GM19463 (cell line): ENCODE measurements around the gene CARD10.
"Not testable (repeated sequence)": the region's sequence is repeated elsewhere in the genome, so short reads cannot be mapped to it uniquely, and the experiment has no call there.

Source experiments
- ATAC-seq: cut with Tn5 transposase; IDR thresholded peaks from one replicate; pipeline ENCODE4 v1.9.1; 2021; ENCODE audit warnings: mild to moderate bottlenecking, moderate library complexity; ENCODE audit not compliant: unreplicated experiment

Gene CARD10

DNA sequence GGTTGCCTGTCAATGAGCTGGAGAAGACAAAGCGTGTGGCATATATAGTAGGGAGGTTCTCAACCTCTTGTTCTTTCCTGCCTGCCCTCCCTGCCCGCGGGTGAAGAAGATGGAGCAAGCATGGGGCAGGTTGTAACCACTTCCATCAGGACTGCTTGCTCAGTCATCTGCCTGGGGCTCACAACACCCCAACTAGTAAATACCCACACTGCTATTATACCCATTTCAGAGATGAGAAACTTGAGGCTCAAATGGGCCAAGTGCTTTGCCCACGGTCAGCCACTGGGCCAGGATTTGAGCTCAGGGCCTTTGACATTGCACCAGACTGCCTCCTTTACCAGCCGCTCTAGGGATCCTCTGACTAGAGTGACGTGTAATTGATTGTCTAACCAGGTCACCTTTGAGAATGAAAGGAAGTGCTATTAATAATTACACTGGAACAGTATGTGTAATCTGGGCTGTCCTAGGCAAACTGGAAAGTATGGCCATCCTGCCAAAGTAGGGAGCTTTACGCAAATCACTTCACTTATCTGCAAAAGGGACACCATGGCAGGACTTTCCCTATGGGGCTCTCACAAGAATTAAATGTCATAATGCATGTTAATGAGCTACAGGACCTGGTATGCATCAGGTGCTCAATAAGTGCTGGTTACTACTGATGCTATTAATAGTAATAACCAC, 38.2 kb upstream of the CARD10 start:
- no peak for ATAC-seq

DNA sequence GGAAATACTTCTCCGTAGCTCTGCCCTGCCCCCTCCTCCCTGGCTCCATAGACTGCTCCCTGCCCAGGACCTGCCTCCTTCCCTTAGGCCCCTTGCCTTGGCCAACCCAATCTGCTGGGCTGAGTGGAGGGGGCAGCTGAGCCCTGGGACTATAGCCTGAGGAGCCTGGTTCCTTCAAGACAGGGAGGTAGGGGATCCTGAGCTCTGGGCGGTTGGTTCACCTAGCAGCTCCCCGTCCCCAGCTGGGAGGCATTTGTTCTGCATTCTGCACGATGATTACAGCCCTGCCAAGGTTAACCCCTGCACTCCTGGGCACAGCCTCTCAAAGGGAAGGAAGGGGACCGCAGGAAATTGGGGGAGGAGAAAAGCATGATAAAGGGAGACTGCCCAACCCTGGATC, 37.5 kb upstream of the CARD10 start:
- no peak for ATAC-seq

- no peak for ATAC-seq
These were observed 35.8 kb upstream of the CARD10 start for GRCh38 chr22:37555029-37555428.

- ATAC-seq = no peak
These were observed 34.5 kb upstream of the CARD10 start for GRCh38 chr22:37553725-37554124.

- ATAC-seq = no peak
These were observed 33.4 kb upstream of the CARD10 start for GRCh38 chr22:37552524-37553163.

- no peak for ATAC-seq
These were observed 32.8 kb upstream of the CARD10 start for GRCh38 chr22:37551981-37552380.

DNA sequence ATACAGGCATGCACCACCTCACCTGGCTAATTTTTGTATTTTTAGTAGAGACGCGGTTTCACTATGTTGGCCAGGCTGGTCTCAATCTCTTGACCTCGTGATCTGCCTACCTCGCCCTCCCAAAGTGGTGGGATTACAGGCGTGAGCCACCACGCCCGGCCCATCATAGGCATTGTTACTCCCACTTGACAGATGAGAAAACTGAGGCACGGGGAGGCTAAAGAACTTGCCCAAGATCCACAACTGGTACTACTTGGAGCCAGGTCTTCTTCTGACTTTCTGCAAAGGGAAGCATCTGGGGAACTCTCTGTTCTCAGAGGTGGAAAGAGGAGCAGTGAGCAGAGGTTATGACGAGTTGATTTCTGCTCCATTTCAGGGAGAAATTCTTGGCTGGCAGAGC, 31.7 kb upstream of the CARD10 start:
- not testable (repeated sequence) for ATAC-seq

- no peak for ATAC-seq
These were observed 30.5 kb upstream of the CARD10 start for GRCh38 chr22:37549704-37550059.

DNA sequence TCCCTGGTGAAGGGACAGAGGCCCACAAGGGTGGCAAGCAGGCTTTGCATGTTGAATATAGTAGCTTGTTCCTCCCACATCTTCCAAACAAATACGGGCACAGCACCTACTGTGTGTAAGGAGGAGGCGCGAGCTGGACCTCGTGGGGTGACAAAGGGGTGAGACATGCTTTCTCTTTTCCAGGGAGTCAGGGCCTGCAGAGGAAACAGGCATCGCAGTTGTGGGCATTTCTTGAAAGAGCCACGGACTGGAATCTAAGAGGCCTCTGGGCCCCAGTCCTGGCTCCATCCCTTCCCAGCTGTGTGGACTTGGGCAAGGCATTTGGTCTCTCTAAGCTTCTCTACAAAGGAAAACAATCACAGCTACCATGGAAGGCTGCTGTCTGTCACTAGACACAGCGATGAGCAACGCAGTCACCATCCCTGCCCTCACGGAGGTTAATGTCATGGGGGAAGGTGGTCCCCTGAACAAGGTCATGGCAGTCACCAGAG, 28.1 kb upstream of the CARD10 start:
- no peak for ATAC-seq

DNA sequence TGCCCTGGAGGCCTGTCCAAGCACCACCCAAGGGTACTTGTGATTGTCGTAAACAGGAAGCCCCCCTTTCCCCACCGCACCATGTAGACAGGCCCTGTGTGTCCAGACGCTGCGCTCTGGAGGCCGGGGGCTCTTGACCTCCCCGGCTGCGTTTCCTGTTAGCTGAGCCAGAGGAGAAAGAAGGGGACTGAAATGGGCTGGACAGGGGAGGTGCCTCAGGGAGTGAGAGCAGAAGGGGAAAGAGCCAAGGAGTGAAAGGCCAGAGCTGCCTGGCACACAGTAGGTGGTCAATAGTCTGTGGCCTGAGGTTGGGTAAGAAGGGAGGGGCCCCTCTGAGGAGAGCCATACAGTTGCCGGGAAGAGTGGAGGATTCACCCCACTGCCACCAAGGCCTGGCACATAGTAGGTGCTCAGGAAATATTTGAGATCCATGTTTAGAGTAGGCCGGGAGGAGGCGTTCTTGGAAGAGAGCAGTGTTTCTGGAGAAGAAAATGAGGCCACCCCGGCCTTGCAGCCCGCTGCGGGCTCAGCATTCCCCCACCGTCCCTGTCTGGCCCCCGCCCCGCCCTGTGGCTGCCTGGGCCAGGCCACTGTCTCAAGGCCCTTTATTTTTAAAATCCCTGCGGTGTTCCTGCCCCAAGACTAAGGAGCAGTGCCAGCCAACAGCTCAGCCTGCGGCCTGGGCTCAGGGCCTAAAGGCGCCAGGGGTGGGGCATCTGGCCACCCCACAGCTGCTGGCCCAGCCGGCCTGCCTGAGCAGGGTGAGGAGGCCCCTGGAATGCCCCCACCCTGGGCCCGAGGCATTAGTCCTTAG, 27.4 kb upstream of the CARD10 start:
- no peak for ATAC-seq

DNA sequence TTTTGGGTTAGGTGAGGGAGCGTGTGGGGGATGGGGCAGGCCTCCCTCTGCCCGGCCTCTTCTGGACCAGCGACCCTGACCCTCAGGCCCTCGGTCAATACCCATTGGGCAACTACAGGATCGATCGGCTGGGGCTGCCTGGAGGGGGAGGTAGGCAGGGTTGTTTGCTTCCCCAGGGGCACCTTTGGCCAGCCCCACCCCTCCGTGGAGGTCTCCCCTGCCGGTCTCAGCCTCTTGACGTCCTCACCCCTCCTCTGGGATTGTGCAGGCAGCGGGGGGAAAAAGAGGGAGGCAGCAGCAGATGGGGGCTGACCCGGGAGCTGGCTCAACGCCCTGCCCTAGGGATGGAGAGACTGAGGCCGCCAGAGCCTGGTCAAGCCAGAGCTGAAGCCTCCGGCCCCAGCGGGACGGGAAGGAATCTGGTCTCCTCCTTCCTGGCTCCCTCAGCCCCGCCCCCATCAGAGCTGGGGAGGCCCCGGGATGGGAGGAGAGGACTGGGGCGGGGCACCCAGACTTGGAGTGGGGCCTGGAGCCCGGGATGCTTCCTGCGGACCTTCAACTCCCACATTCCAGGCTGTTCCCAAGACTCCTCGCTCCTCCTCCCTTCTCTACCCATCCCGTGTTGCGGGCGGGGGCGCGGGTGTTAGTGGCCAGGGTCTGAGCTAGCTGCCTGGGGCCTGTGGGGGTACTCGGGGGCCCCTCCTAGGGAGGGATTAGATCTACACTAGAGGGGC, 26.7 kb upstream of the CARD10 start:
- no peak for ATAC-seq

DNA sequence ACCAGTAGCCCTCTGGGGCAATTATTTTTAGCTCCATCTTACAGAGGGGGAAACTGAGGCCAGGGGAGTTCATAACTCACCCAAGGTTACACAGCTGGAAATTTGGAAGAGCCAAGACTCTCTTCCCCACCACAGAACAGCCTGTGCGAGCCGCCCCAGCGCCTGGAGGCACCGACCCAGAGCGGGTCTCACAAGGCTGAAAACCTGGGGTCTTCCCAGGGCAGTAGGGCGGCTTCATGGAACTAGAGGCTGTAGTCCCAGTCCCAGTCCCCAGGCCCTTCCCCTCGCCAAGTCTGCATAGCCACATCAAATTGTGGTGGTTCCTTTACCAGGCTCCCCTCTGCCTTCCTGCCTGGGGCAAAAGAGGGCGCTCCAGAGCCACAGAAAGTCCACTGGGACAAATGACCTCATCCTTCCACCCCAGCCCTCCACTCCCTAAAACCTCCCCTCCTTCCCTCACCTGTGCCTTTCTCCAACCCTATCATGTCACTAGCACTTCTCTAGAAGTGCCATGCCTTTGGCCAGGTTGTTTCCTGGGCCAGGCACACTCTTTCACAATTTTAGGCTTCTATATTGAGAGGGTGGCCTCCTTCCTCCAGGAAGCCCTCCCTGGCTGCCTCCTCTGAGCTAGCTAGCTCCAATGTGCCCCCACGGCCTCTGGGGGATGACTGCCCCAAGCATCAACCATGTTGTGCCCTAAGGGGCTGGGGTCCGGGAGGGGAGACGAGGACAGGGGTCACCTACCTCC, 25.9 kb upstream of the CARD10 start:
- ATAC-seq = no peak

- ATAC-seq = no peak
These were observed 23.7 kb upstream of the CARD10 start for GRCh38 chr22:37542959-37543358.

- not testable (repeated sequence) for ATAC-seq
These were observed 23.2 kb upstream of the CARD10 start for GRCh38 chr22:37542416-37542815.

GRCh38 chr22:37539790-37540189, 20.6 kb upstream of the CARD10 start:
- not testable (repeated sequence) for ATAC-seq

DNA sequence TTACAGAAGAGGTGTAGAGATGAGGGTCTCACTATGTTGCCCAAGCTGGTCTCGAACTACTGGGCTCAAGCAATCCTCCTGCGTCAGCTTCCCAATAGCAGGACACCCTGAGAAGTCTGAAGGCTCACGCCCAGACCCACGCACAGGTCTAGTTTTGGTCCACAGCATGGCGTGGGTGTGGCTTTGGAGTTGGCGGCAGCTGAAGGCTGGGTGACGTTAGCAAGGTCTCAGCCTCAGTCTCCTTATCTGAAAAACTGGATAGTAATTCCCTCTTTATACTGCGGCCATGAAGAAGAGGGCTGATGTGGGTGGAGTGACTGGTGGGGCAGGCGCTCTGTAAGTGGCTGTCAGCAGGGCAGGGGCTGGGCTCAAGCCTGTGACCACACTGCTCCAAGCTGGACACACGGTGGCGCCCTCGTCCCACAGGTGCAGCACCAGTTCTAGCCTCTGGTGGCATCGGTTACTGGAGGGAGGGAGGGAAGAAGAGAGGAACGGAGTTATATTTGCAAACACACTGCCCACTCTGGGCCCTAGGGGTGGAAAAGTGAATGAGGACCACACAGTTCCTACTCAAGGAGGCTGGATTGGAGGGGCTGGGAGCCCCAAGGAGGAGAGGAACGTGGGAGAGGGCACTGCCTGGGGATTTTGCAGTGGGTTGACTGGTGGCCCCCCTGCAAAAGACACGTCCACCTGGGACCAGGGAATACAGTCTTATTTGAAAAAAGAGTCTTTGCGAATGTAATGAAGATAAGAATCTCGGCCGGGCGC, 19.6 kb upstream of the CARD10 start:
- ATAC-seq = peak; percentile 76

- no peak for ATAC-seq
These were observed 15.9 kb upstream of the CARD10 start for GRCh38 chr22:37535159-37535558.

GRCh38 chr22:37534445-37534844, 15.2 kb upstream of the CARD10 start:
- ATAC-seq = no peak

DNA sequence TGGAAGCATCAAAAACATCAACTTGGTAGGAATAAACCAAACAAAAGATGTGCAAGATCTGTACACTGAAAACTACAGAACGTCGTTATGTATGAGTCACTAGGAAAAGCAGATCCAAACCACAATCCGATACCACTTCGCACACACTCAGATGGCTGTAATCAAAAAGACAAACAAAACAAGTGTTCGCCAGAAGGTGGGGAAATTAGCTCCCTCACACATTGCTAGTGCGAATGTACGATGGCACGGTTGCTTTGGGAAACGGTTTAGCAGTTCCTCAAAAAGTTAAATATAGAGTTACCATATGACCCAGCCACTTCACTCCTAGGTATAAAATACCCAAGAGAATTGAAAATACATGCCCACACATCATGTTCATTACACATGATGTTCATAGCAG, 14.8 kb upstream of the CARD10 start:
- no peak for ATAC-seq
